Psoas muscle (tissue), 8 donors: ENCODE data around the gene CALB2. TPM values are rescaled to one million over a fixed set of nuclear protein-coding genes. Genes with fewer than 3 reads are reported as not detected.

Experiments
- ATAC-seq, 4 donors: fragments of 200-7000 bp; cut with Tn5 transposase; one replicate each; pipeline ENCODE4 v1.9.1; 2020; ENCODE audit warnings: moderate library complexity in 3 of 4, mild to moderate bottlenecking in 2 of 4
- DNase-seq, 2 donors: peaks; one replicate each; pipeline ENCODE4 v3.0.0-alpha.2; 2020
- H3K27ac ChIP-seq: fragments of 200-600 bp; one replicate; pipeline ENCODE4 v1.8.0; 2022
- H3K27me3 ChIP-seq, 3 donors: fragments of 200-600 bp in 1 of 3; one replicate each; pipeline versions ENCODE4 v1.6.1 to v1.8.0; 2013 to 2022; ENCODE audit warnings: low read length in 2 of 3, mild to moderate bottlenecking in 2 of 3, moderate library complexity in 1 of 3; ENCODE audit not compliant: insufficient read depth in 3 of 3
- H3K36me3 ChIP-seq, 2 donors: fragments of 200-600 bp in 1 of 2; one replicate each; pipeline versions ENCODE4 v1.6.1 to v1.8.0; 2013 to 2022; ENCODE audit warnings: low read depth in 1 of 2, mild to moderate bottlenecking in 1 of 2, moderate library complexity in 1 of 2; ENCODE audit not compliant: insufficient read depth in 1 of 2
- H3K4me1 ChIP-seq: fragments of 200-600 bp; one replicate; pipeline ENCODE4 v1.8.0; 2022
- H3K4me3 ChIP-seq: fragments of 200-600 bp; one replicate; pipeline ENCODE4 v1.8.0; 2022; ENCODE audit warnings: mild to moderate bottlenecking
- H3K9me3 ChIP-seq: fragments of 200-600 bp; one replicate; pipeline ENCODE4 v1.8.0; 2022
- WGBS, 3 donors: extraction: QIAGEN DNeasy Blood & Tissue Kit; methylation state at CpG; one replicate each; pipeline versions ENCODE4 v1.1.6 to v1.1.7; 2013; 5-methylcytosine and 5-hydroxymethylcytosine counted together
- intact Hi-C, 2 donors: fragments of 100-400 bp; cut with DNase I; formaldehyde crosslinking; loops; one replicate each; pipeline versions ENCODE4 v1.11.0 to v1.14.2; 2022
- polyA plus RNA-seq, 3 donors: library from polyadenylated mRNA; stranded (reverse); fragments of 200-250 nt; gene quantifications; one replicate each; pipeline ENCODE4 v1.2.3, GENCODE V29; 2013
- total RNA-seq, 4 donors: library from RNA; stranded (reverse); fragmentation: NEBNext Ultra II Directional in 2 of 4; extraction: Animal tissue kit (Norgen Biotek cat#: 25700) in 2 of 4; gene quantifications; one replicate each; pipeline versions ENCODE4 v1.2.1 to v1.2.4, GENCODE V29; 2021 to 2023
- TF ChIP-seq, protein P1 (sequence below): fragments of 200-600 bp; IDR thresholded peaks from one replicate; pipeline ENCODE4 v1.8.0; 2022; ENCODE audit warnings: antibody characterized with exemption
- donor health status: healthy with polysubstance abuse.
- donor health status: DM: no; HTN: no; CAD: no; lungs with moderate emphysema.
- donor health status: Bipolar disorder and iron deficiency.
- donor health status: healthy.
- donor health status: DM: yes; HTN: yes; CAD: no.
- donor health status: DM: no; HTN: no; CAD: no.
- donor health status: DM: no; HTN: no; CAD: no.
- donor health status: DM: yes; HTN: yes; CAD: no.

CALB2 gene
- total and polyA plus RNA-seq, 7 donors = 0.16 to 0.61 (median 0.50) TPM; not detected in 2

GRCh38 chr16:71367241-71367976 lies 8.9 kb downstream of the CALB2 start:
- Histone ChIP-seq H3K4me1 (no peaks in the 10 kb centered on the region), H3K27me3 (peaks cover 0 to 22% (median 1%) of the 10 kb centered on the region in 3 donors), H3K9me3 (no peaks in the 10 kb centered on the region), H3K36me3 (no peaks in the 10 kb centered on the region), H3K27ac (no peak overlapping the region), H3K4me3 (no peak overlapping the region)
- 48 to 55% (median 55%) methylated on average over 12 of the region's 12 CpGs for WGBS, 3 donors
- ATAC-seq (no peak), DNase-seq (peak; percentile 27 to 61)
- intact Hi-C loops = no loop called here
- TF ChIP-seq, protein P1, sequence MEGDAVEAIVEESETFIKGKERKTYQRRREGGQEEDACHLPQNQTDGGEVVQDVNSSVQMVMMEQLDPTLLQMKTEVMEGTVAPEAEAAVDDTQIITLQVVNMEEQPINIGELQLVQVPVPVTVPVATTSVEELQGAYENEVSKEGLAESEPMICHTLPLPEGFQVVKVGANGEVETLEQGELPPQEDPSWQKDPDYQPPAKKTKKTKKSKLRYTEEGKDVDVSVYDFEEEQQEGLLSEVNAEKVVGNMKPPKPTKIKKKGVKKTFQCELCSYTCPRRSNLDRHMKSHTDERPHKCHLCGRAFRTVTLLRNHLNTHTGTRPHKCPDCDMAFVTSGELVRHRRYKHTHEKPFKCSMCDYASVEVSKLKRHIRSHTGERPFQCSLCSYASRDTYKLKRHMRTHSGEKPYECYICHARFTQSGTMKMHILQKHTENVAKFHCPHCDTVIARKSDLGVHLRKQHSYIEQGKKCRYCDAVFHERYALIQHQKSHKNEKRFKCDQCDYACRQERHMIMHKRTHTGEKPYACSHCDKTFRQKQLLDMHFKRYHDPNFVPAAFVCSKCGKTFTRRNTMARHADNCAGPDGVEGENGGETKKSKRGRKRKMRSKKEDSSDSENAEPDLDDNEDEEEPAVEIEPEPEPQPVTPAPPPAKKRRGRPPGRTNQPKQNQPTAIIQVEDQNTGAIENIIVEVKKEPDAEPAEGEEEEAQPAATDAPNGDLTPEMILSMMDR = no peak

GRCh38 chr16:71368958-71369357 lies 10.4 kb downstream of the CALB2 start:
- intact Hi-C loops = no loop called here

DNA sequence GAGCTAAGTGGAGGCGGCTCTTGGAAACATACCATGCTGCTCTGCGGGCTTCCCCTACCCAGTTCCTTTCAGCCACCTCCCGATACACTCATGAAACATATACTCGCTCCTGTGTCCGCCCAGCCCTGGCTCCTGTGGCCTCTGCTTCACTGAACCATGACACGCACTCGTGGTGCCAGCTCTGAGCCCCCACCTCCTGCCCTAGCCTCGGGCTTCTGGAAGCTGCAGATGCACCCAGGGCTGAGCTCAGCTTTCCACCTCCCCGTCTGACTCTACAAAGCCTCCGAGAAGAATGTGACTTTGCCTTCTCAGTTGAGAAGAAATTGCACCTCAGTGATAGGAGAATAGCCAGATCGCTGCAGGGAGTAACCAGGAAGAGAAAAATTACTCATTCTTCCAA lies 11.0 kb downstream of the CALB2 start:
- Histone ChIP-seq H3K4me1 (no peaks in the 10 kb centered on the region), H3K27me3 (peaks cover 0 to 17% (median 1%) of the 10 kb centered on the region in 3 donors), H3K9me3 (no peaks in the 10 kb centered on the region), H3K4me3 (no peak overlapping the region), H3K36me3 (no peaks in the 10 kb centered on the region), H3K27ac (no peak overlapping the region)
- TF ChIP-seq, protein P1 = no peak
- ATAC-seq (no peak), DNase-seq (no peak)
- intact Hi-C loops = no loop called here
- WGBS, 3 donors = 60 to 66% (median 60%) methylated on average over 9 to 11 of the region's 11 CpGs

More at GRCh38 chr16:71368958-71369357, 10.4 kb downstream of the CALB2 start:
- no peak overlapping the region for H3K27ac ChIP-seq
- TF ChIP-seq, protein P1 = no peak
- 76 to 79% (median 78%) methylated on average over 10 of the region's 10 CpGs for WGBS, 3 donors
- no peak for DNase-seq
- no peak for ATAC-seq
- no peak overlapping the region for H3K4me3 ChIP-seq
- H3K9me3 ChIP-seq = no peaks in the 10 kb centered on the region
- H3K4me1 ChIP-seq = no peaks in the 10 kb centered on the region
- no peaks in the 10 kb centered on the region for H3K36me3 ChIP-seq
- H3K27me3 ChIP-seq = peaks cover 0 to 22% (median 1%) of the 10 kb centered on the region in 3 donors

DNA sequence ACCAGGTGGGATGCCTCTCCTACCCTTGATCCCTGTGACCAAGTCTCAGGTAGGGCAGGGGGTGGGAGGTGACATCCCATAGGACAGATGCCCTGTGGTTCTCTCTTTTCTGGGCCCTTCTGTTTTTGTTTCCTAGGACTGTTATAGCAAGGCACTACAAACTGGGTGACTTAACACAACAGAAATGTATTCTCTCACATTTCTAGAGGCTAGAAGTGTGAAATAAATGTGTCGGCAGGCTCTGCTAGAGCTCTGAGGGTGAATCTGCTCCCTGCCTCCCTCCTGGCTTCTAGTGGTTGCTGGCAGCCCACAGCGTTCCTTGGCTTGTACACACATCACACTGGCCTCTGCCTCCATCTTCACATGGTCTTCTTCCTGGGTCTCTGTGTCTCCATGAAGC lies 12.7 kb downstream of the CALB2 start:
- 63 to 72% (median 66%) methylated on average over 2 of the region's 2 CpGs for WGBS, 3 donors
- no peak overlapping the region for H3K4me3 ChIP-seq
- H3K4me1 ChIP-seq = no peaks in the 10 kb centered on the region
- no peak overlapping the region for H3K27ac ChIP-seq
- TF ChIP-seq, protein P1 = no peak
- no peaks in the 10 kb centered on the region for H3K9me3 ChIP-seq
- intact Hi-C loops = no loop called here
- H3K27me3 ChIP-seq = peaks cover 0 to 15% (median 1%) of the 10 kb centered on the region in 3 donors
- DNase-seq = no peak
- ATAC-seq = no peak
- H3K36me3 ChIP-seq = no peaks in the 10 kb centered on the region
